LNCaP clone FGC (cell line): ENCODE measurements around the gene HOXB3.

Experiments
- DNase-seq: peaks from one replicate; pipeline ENCODE4 v3.0.0-alpha.2; 2011; ENCODE audit warnings: low read depth
- H3K4me3 ChIP-seq: 2 replicates; pipeline ENCODE4 v1.5.1; 2011; ENCODE audit warnings: mild to moderate bottlenecking, low read depth, low read length, control low read depth
- TF ChIP-seq, protein P1 (sequence below): IDR thresholded peaks from 2 replicates; pipeline ENCODE4 v1.5.1; 2012; ENCODE audit warnings: mild to moderate bottlenecking; ENCODE audit not compliant: control insufficient read depth, insufficient read depth; ENCODE audit errors: extremely low read depth

HOXB3 gene

DNA sequence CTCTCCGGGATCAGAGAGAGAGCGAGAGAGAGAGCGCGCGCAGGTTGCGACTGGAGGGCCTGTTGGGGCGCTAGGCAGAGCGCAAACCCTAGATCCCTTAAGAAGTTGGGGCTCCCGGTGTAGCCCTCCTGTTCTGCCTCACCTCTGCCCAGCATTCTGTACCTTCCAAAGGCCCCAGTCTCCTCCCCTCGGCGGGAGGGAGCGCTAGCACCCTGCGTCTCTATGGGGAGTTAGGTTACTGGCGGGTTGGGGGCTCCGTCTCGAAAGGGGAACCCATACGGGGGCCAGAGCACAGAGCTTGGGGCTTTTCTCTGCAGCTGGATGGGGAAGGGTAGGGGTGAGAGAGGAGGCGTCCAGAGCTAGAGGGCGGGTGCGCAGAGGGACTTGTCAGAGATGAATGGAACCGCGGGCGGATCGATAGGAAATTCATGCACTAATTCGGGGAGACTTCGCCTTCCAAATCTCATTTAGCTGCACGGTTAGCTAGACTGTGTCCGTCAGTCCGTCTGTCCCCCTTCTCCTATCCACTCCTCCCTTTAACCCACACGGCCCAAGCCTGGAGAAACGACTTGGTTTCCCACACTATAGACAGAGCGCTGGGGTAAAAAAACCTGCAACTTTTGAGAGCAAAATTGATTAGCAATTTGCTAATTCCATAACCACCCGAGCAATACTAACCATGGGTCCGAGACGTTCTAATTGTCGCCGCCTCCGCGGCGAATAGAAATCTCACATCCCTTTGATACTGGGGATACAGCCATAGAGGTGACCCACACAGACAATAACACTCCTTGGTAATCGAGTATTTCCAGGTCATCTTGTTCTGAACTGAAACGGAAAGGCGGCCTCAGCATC is 11.2 kb downstream of the HOXB3 start:
- no peak for DNase-seq
- TF ChIP-seq, protein P1, sequence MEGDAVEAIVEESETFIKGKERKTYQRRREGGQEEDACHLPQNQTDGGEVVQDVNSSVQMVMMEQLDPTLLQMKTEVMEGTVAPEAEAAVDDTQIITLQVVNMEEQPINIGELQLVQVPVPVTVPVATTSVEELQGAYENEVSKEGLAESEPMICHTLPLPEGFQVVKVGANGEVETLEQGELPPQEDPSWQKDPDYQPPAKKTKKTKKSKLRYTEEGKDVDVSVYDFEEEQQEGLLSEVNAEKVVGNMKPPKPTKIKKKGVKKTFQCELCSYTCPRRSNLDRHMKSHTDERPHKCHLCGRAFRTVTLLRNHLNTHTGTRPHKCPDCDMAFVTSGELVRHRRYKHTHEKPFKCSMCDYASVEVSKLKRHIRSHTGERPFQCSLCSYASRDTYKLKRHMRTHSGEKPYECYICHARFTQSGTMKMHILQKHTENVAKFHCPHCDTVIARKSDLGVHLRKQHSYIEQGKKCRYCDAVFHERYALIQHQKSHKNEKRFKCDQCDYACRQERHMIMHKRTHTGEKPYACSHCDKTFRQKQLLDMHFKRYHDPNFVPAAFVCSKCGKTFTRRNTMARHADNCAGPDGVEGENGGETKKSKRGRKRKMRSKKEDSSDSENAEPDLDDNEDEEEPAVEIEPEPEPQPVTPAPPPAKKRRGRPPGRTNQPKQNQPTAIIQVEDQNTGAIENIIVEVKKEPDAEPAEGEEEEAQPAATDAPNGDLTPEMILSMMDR: no peak
- H3K4me3 ChIP-seq: no peak overlapping the region

DNA sequence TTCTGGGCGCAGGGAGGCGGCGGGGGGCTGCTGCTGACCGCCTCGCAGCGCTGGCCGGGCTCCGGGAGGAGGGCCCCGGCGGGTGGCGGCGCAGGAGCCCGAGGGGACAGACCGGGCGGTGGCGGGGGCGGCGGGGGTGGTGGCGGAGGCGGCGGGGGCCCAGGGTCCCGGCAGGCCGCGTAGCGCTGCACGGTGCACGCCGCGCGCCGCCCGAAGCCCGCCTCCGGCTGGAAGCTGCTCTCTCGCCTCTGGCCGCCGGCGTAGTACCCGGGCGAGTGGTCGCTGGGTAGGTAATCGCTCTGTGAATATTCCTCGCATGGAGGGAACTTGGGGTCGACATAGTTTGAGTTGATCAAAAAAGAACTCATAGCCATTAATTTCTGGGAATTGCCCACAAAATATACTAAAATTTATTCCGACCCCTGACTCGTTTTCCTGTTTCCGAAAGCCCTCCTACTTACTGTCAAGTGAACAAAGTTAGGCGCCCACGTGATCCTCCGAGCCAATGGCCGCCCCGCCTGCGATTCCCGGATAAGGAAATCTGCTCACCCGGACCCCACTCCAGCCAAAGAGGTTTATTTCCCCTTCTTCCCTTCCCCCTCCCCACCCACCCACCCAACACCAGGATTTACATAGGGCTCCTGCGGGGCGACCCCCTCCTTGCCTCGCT is 12.0 kb downstream of the HOXB3 start, which contains the start of gene HOXB4:
Gene HOXB4, minus strand, starts transcription at position 405 of the 670 bp plus-strand sequence. Its CDS starts 31 bp downstream, at position 374.
- no peak for DNase-seq
- TF ChIP-seq, protein P1: no peak
- no peak within 1 kb of the TSS for H3K4me3 ChIP-seq

DNA sequence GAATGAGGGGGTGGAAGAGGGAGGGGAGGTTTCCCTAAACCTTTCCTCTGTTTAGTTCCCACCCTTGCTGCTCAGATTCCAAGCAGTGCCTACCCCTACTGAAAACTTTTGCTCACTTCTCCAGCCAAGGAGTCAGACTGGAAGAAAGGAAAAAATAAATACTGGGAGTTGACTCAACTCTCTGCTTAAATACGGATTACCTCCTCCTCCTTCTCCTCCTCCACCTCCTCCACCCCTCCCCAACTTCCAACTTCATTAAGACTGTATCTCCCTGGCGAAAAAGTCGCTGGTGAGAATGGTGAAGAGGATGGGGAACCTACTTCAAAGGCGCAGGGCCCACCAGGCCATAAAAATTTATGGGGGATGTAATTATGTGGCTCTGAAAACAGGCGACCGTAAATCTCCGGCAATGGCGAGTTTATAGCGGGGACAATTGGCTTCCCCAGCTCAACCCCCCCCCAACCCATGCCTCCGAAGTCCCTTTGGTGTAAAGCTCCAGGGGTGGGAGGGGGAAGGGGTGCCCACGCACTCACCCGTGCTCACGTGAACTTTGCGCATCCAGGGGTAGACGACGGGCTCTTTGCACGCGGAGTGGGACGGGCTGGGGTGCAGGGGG is 12.6 kb downstream of the HOXB3 start:
- no peak for DNase-seq
- TF ChIP-seq, protein P1: no peak
- no peak overlapping the region for H3K4me3 ChIP-seq

DNA sequence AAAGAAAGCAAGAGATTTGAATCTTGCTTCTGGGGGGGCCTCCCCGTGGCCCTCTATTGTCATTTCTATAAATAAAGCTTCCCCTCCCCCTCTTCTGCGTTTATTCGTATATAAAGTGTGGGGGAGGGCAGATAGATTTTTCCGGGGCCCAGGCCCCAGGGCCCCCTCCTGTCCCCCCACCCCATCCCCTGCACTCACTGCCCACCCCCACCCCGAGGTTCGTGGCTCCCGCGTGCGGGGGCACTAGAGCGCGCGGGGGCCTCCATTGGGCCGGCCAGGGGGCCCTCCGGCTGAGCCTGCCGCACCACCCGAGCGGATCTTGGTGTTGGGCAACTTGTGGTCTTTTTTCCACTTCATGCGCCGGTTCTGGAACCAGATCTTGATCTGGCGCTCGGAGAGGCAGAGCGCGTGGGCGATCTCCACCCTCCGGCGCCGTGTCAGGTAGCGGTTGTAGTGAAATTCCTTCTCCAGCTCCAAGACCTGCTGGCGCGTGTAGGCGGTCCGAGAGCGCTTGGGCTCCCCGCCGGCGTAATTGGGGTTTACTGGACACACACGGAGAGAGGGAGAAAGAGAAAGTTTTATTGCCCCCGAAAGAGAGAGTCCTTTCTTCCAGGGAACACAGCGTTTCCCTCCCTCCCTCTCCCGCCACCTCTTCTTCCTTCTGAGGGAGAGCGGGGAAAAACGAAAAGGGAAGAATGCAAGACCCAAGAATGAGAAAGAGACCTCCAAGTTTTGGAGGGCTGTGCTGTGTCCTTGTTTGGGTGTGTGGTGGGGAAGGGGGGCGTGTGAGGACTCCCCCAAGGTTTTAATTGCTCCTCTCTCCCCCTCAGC is 13.3 kb downstream of the HOXB3 start:
- no peak overlapping the region for H3K4me3 ChIP-seq
- TF ChIP-seq, protein P1: no peak
- DNase-seq: no peak

DNA sequence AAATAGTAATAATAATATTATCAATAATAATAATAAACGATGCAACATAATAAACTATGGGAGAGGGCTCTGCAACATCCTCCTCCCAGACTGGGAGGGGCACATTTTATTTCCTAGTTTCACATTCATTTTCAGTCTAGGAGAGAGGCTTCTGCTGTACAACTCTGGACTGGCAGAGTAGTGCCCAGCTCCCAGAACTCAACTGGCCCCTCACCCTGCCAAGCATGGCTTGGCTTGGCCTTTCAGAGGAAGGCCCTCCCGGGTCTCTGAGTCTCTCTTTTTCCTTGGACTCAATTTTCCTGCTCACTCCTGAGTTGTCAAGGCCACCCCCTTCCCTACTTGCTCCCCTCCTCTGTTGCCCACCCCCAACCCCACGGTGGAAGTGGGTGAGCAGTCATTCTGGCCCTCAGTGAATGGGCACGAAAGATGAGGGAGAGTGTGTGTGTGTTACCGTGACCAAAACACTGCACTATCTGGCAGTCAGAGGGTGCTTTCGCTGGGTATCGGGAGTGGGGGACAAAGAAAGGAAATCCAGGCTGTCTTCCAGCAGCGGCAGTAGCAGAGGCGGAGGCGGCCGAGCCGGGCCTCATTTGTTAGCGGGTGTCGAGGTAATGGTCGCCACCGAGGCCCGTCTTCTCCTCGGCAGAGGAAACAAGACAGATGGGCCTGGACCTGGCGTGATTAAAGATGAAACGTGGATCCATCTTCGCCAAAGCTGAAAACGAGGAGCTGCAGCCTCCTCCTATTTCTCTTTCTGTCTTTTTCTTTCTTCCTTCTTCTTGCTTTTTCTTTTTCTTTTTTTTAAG is 14.2 kb downstream of the HOXB3 start:
- DNase-seq: no peak
- no peak overlapping the region for H3K4me3 ChIP-seq
- TF ChIP-seq, protein P1: no peak
